ENCODE measurements around the gene SMPD3.

DNA sequence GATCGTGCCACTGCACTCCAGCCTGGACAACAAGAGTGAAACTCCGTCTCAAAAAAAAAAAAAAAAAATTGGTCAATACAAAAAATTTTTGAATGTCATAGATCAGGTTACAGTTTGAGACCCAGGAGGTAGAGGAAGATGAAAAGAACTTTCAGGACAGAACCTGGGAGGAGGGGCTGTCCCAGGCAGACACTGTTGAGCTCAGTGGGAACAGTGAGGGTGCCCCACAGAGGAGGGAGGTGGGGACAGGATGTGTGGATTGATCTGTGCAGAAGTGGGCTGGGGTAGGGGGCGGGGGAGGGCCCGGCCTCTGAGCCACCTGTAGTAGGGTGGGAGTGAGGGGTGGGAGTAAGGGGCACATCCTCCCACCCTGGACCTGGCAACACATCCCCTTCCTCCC is 79.1 kb downstream of the SMPD3 start:
- TF ChIP-seq CTCF (IDR thresholded peaks at IDR 0.05; ENCODE audit: low read depth, low read length) (no peak), EZH2phosphoT487 (IDR thresholded peaks at IDR 0.05; ENCODE audit: low read depth) (no peak)
